ENCODE measurements around the gene MYL2.

GRCh38 chr12:110931315-110931728 is 10.9 kb upstream of the MYL2 start:
- TF ChIP-seq POLR2AphosphoS5 (IDR thresholded peaks at IDR 0.05; ENCODE audit: low read depth): no peak
- TF ChIP-seq CTCF (conservative IDR thresholded peaks at IDR 0.05; ENCODE audit: low read depth in 2 of 2): no peak
- TF ChIP-seq EZH2 (IDR thresholded peaks at IDR 0.05; ENCODE audit: low read depth, unreplicated experiment): no peak
- TF ChIP-seq ZNF331 (CRISPR knock-in tag; IDR thresholded peaks at IDR 0.05; ENCODE audit: low read depth): no peak
- TF ChIP-seq REST (IDR thresholded peaks at IDR 0.05; ENCODE audit: unreplicated experiment): no peak
- TF ChIP-seq JUNB (IDR thresholded peaks at IDR 0.05; ENCODE audit: unreplicated experiment): no peak
- TF ChIP-seq EZH2phosphoT487 (IDR thresholded peaks at IDR 0.05; ENCODE audit: unreplicated experiment): no peak
- no peak for TF ChIP-seq ETS1 (IDR thresholded peaks at IDR 0.05)
- TF ChIP-seq CREB1 (CRISPR knock-in tag; IDR thresholded peaks at IDR 0.05; ENCODE audit: low read depth): no peak
- TF ChIP-seq STAT1 (IDR thresholded peaks at IDR 0.05; ENCODE audit: unreplicated experiment): no peak
- TF ChIP-seq, protein P1, sequence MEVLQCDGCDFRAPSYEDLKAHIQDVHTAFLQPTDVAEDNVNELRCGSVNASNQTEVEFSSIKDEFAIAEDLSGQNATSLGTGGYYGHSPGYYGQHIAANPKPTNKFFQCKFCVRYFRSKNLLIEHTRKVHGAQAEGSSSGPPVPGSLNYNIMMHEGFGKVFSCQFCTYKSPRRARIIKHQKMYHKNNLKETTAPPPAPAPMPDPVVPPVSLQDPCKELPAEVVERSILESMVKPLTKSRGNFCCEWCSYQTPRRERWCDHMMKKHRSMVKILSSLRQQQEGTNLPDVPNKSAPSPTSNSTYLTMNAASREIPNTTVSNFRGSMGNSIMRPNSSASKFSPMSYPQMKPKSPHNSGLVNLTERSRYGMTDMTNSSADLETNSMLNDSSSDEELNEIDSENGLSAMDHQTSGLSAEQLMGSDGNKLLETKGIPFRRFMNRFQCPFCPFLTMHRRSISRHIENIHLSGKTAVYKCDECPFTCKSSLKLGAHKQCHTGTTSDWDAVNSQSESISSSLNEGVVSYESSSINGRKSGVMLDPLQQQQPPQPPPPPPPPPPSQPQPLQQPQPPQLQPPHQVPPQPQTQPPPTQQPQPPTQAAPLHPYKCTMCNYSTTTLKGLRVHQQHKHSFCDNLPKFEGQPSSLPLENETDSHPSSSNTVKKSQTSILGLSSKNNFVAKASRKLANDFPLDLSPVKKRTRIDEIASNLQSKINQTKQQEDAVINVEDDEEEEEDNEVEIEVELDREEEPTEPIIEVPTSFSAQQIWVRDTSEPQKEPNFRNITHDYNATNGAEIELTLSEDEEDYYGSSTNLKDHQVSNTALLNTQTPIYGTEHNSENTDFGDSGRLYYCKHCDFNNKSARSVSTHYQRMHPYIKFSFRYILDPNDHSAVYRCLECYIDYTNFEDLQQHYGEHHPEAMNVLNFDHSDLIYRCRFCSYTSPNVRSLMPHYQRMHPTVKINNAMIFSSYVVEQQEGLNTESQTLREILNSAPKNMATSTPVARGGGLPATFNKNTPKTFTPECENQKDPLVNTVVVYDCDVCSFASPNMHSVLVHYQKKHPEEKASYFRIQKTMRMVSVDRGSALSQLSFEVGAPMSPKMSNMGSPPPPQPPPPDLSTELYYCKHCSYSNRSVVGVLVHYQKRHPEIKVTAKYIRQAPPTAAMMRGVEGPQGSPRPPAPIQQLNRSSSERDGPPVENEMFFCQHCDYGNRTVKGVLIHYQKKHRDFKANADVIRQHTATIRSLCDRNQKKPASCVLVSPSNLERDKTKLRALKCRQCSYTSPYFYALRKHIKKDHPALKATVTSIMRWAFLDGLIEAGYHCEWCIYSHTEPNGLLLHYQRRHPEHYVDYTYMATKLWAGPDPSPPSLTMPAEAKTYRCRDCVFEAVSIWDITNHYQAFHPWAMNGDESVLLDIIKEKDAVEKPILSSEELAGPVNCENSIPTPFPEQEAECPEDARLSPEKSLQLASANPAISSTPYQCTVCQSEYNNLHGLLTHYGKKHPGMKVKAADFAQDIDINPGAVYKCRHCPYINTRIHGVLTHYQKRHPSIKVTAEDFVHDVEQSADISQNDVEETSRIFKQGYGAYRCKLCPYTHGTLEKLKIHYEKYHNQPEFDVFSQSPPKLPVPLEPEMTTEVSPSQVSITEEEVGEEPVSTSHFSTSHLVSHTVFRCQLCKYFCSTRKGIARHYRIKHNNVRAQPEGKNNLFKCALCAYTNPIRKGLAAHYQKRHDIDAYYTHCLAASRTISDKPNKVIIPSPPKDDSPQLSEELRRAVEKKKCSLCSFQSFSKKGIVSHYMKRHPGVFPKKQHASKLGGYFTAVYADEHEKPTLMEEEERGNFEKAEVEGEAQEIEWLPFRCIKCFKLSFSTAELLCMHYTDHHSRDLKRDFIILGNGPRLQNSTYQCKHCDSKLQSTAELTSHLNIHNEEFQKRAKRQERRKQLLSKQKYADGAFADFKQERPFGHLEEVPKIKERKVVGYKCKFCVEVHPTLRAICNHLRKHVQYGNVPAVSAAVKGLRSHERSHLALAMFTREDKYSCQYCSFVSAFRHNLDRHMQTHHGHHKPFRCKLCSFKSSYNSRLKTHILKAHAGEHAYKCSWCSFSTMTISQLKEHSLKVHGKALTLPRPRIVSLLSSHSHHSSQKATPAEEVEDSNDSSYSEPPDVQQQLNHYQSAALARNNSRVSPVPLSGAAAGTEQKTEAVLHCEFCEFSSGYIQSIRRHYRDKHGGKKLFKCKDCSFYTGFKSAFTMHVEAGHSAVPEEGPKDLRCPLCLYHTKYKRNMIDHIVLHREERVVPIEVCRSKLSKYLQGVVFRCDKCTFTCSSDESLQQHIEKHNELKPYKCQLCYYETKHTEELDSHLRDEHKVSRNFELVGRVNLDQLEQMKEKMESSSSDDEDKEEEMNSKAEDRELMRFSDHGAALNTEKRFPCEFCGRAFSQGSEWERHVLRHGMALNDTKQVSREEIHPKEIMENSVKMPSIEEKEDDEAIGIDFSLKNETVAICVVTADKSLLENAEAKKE (CRISPR knock-in tag; IDR thresholded peaks at IDR 0.05): no peak
